Thyroid gland (tissue), 4 donors: Measurements from ENCODE around the gene WNK2.

Experiments
- CTCF ChIP-seq, 6 experiments: fragments of 200-600 bp in 3 of 6; fragments of 450-650 bp in 3 of 6; sonication (generic) in 3 of 6; IDR thresholded peaks; one replicate each; pipeline ENCODE4 v1.5.1; 2016 to 2019; ENCODE audit warnings: antibody characterized with exemption in 6 of 6, mild to moderate bottlenecking in 2 of 6, inconsistent platforms in 1 of 6, moderate library complexity in 1 of 6
- POLR2A ChIP-seq, 2 donors: fragments of 450-650 bp; IDR thresholded peaks; one replicate each; pipeline ENCODE4 v1.6.1; 2017; ENCODE audit warnings: antibody characterized with exemption in 2 of 2, mild to moderate bottlenecking in 2 of 2, moderate library complexity in 1 of 2

GRCh38 chr9:93260263-93261066, 76.5 kb downstream of the WNK2 start:
- TF ChIP-seq CTCF (IDR thresholded peaks at IDR 0.05) (no peak), POLR2A (IDR thresholded peaks at IDR 0.05) (no peak)
